IMR-90 (cell line): Measurements from ENCODE around the gene COL27A1. TPM values are rescaled to one million over a fixed set of nuclear protein-coding genes. Genes with fewer than 3 reads are reported as not detected.

Experiments used
- ATAC-seq: fragments of 200-7000 bp; cut with Tn5 transposase; 2 replicates; pipeline ENCODE4 v1.9.1; 2020; ENCODE audit warnings: low read depth, mild to moderate bottlenecking, moderate library complexity
- BruUV-seq: library from RNA; stranded (reverse); fragments of 400-500 nt; replicated peaks from 2 replicates; lab custom pipeline; 2021; lab: Mats Ljungman, UMichigan
- CTCF ChIA-PET: fragments of 300-600 bp; formaldehyde crosslinking; extraction: SDS; loops from one replicate; lab custom pipeline; 2021; ENCODE audit warnings: antibody characterized with exemption; lab: Yijun Ruan, JAX
- POLR2A ChIA-PET: fragments of 300-600 bp; sonication (Branson Sonifier 250); formaldehyde crosslinking; loops from one replicate; lab custom pipeline; 2022; ENCODE audit warnings: antibody characterized with exemption; ENCODE audit not compliant: unreplicated experiment; lab: Charles Lee
- DNase-seq: peaks from one replicate; pipeline ENCODE4 v3.0.0; 2013
- H2AFZ ChIP-seq: replicated peaks from 2 replicates; pipeline ENCODE3; 2013; ENCODE audit warnings: low read length, mild to moderate bottlenecking; ENCODE audit not compliant: poor library complexity
- H2AK5ac ChIP-seq: 2 replicates; pipeline ENCODE4 v1.6.1; 2013; ENCODE audit warnings: low read depth, low read length, inconsistent platforms
- H2AK9ac ChIP-seq: replicated peaks from 2 replicates; pipeline ENCODE3; 2013; ENCODE audit warnings: mild to moderate bottlenecking, low read depth, low read length, moderate library complexity; ENCODE audit not compliant: poor library complexity
- H2BK120ac ChIP-seq: 2 replicates; pipeline ENCODE4 v1.6.1; 2013; ENCODE audit warnings: low read depth, low read length, inconsistent platforms
- H2BK15ac ChIP-seq: 3 replicates; pipeline ENCODE4 v1.6.1; 2013; ENCODE audit warnings: low read depth, low read length, inconsistent platforms
- H2BK20ac ChIP-seq: 2 replicates; pipeline ENCODE4 v1.6.1; 2013; ENCODE audit warnings: low read depth, mild to moderate bottlenecking, inconsistent platforms, low read length, moderate library complexity
- H2BK5ac ChIP-seq: 2 replicates; pipeline ENCODE4 v1.6.1; 2013; ENCODE audit warnings: mild to moderate bottlenecking, low read depth, low read length, inconsistent platforms; ENCODE audit not compliant: poor library complexity, severe bottlenecking
- H3K14ac ChIP-seq: replicated peaks from 2 replicates; pipeline ENCODE4 v1.6.1; 2013; ENCODE audit warnings: low read depth, low read length, inconsistent platforms
- H3K18ac ChIP-seq: 2 replicates; pipeline ENCODE4 v1.6.1; 2013; ENCODE audit warnings: low read depth, low read length, control low read depth
- H3K23ac ChIP-seq: 2 replicates; pipeline ENCODE4 v1.6.1; 2013; ENCODE audit warnings: low read depth, low read length, inconsistent platforms
- H3K27ac ChIP-seq: 2 replicates; pipeline ENCODE4 v1.5.1; 2013; ENCODE audit warnings: mild to moderate bottlenecking, control low read depth, low read length; ENCODE audit not compliant: insufficient read depth
- H3K27me3 ChIP-seq: 2 replicates; pipeline ENCODE4 v1.6.1; 2013; ENCODE audit warnings: low read length; ENCODE audit not compliant: control insufficient read depth, insufficient read depth
- H3K36me3 ChIP-seq: 2 replicates; pipeline ENCODE4 v1.6.1; 2013; ENCODE audit warnings: low read length, mixed read lengths; ENCODE audit not compliant: control insufficient read depth, insufficient read depth
- H3K4ac ChIP-seq: 2 replicates; pipeline ENCODE4 v1.6.1; 2013; ENCODE audit warnings: low read depth, low read length, inconsistent platforms
- H3K4me1 ChIP-seq: 2 replicates; pipeline ENCODE4 v1.6.1; 2013; ENCODE audit warnings: low read length, mixed read lengths; ENCODE audit not compliant: control insufficient read depth, insufficient read depth
- H3K4me2 ChIP-seq: 2 replicates; pipeline ENCODE4 v1.6.1; 2013; ENCODE audit warnings: low read depth, mild to moderate bottlenecking, control low read depth, low read length, moderate library complexity
- H3K4me3 ChIP-seq: 2 replicates; pipeline ENCODE4 v1.5.1; 2013; ENCODE audit warnings: low read depth, mild to moderate bottlenecking, control low read depth, low read length, moderate library complexity; ENCODE audit not compliant: insufficient read depth
- H3K56ac ChIP-seq: 2 replicates; pipeline ENCODE4 v1.6.1; 2013; ENCODE audit warnings: low read length, inconsistent platforms; ENCODE audit not compliant: insufficient read depth; ENCODE audit errors: extremely low read depth
- H3K79me1 ChIP-seq, 2 experiments: 2 replicates each; pipeline ENCODE4 v1.6.1; 2013; ENCODE audit warnings: low read length in 2 of 2, inconsistent platforms in 1 of 2, low read depth in 1 of 2
- H3K9ac ChIP-seq: 2 replicates; pipeline ENCODE4 v1.6.1; 2013; ENCODE audit warnings: low read depth, low read length, control low read depth
- H3K9me1 ChIP-seq: 2 replicates; pipeline ENCODE4 v1.6.1; 2013; ENCODE audit warnings: low read length, inconsistent platforms; ENCODE audit not compliant: insufficient read depth
- H3K9me3 ChIP-seq: 2 replicates; pipeline ENCODE4 v1.6.1; 2013; ENCODE audit warnings: low read length; ENCODE audit not compliant: control insufficient read depth, insufficient read depth
- H4K20me1 ChIP-seq: 2 replicates; pipeline ENCODE4 v1.6.1; 2013; ENCODE audit warnings: low read length, inconsistent platforms; ENCODE audit not compliant: insufficient read depth
- H4K5ac ChIP-seq: 2 replicates; pipeline ENCODE4 v1.6.1; 2013; ENCODE audit warnings: mild to moderate bottlenecking, low read depth, low read length, control low read depth
- H4K8ac ChIP-seq, 2 experiments: 2 replicates each; pipeline ENCODE4 v1.6.1; 2013; ENCODE audit warnings: low read depth in 2 of 2, low read length in 2 of 2, control low read depth in 1 of 2, inconsistent platforms in 1 of 2
- H4K91ac ChIP-seq: 2 replicates; pipeline ENCODE4 v1.6.1; 2013; ENCODE audit warnings: low read depth, low read length, inconsistent platforms; ENCODE audit not compliant: insufficient read depth
- BHLHE40 ChIP-seq: fragments of 150-350 bp; IDR thresholded peaks from 2 replicates; pipeline ENCODE4 v1.6.1; 2016; ENCODE audit warnings: mild to moderate bottlenecking, low read depth, low read length
- CEBPB ChIP-seq: IDR thresholded peaks from 2 replicates; pipeline ENCODE4 v1.6.1; 2012; ENCODE audit warnings: low read depth, low read length, improper control_type of control experiment
- CHD1 ChIP-seq: IDR thresholded peaks from 2 replicates; pipeline ENCODE4 v1.6.1; 2012; ENCODE audit warnings: low read depth, low read length, improper control_type of control experiment
- FOS ChIP-seq: fragments of 150-350 bp; IDR thresholded peaks from 2 replicates; pipeline ENCODE4 v1.6.1; 2016; ENCODE audit warnings: low read depth, low read length
- MAFK ChIP-seq: IDR thresholded peaks from 2 replicates; pipeline ENCODE4 v1.6.1; 2012; ENCODE audit warnings: low read depth, low read length, improper control_type of control experiment
- MAZ ChIP-seq: IDR thresholded peaks from 2 replicates; pipeline ENCODE4 v1.6.1; 2012; ENCODE audit warnings: low read depth, mild to moderate bottlenecking, low read length, improper control_type of control experiment, moderate library complexity, borderline replicate concordance
- MXI1 ChIP-seq: IDR thresholded peaks from 2 replicates; pipeline ENCODE4 v1.6.1; 2012; ENCODE audit warnings: low read depth, mild to moderate bottlenecking, low read length, moderate library complexity, borderline replicate concordance
- NFE2L2 ChIP-seq: fragments of 150-350 bp; IDR thresholded peaks from 2 replicates; pipeline ENCODE4 v1.6.1; 2016; ENCODE audit warnings: low read depth, mild to moderate bottlenecking, low read length
- POLR2A ChIP-seq: IDR thresholded peaks from 2 replicates; pipeline ENCODE4 v1.6.1; 2012; ENCODE audit warnings: mild to moderate bottlenecking, low read depth, low read length
- RAD21 ChIP-seq: IDR thresholded peaks from 2 replicates; pipeline ENCODE4 v1.6.1; 2012; ENCODE audit warnings: low read length, improper control_type of control experiment
- RCOR1 ChIP-seq: IDR thresholded peaks from 2 replicates; pipeline ENCODE4 v1.6.1; 2012; ENCODE audit warnings: mild to moderate bottlenecking, low read length, improper control_type of control experiment; ENCODE audit not compliant: insufficient replicate concordance
- RFX5 ChIP-seq: IDR thresholded peaks from 2 replicates; pipeline ENCODE4 v1.8.0; 2012; ENCODE audit warnings: low read depth, mild to moderate bottlenecking, low read length, moderate library complexity
- SMC3 ChIP-seq: fragments of 150-350 bp; IDR thresholded peaks from 2 replicates; pipeline ENCODE4 v1.6.1; 2016; ENCODE audit warnings: low read depth, mild to moderate bottlenecking, antibody characterized with exemption, low read length, moderate library complexity
- WGBS, 2 experiments: methylation state at CpG; one replicate each; pipeline versions ENCODE4 v1.1.5 to v1.1.7; 2013; ENCODE audit warnings: missing lambda C conversion rate in 2 of 2; ENCODE audit not compliant: insufficient read length in 1 of 2; ENCODE audit errors: extremely low coverage in 2 of 2; 5-methylcytosine and 5-hydroxymethylcytosine counted together
- dilution Hi-C: fragments of 300-500 bp; cut with HindIII; formaldehyde crosslinking; loops from one replicate; pipeline ENCODE4 v1.14.3; 2018; ENCODE audit warnings: low sequenced_read_pairs; ENCODE audit not compliant: unreplicated experiment
- in situ Hi-C: fragments of 300-500 bp; cut with MboI; formaldehyde crosslinking; loops from 3 replicates; pipeline ENCODE4 v1.14.3; 2019; ENCODE audit warnings: low sequenced_read_pairs, inconsistent platforms, mixed read lengths
- intact Hi-C: fragments of 100-400 bp; cut with micrococcal nuclease; formaldehyde crosslinking; loops from 2 replicates; pipeline ENCODE4 v1.10.0; 2022
- polyA plus RNA-seq, 3 experiments: library from polyadenylated mRNA; depleted of rRNA; stranded (reverse); fragments of >200 nt; gene quantifications; 2 replicates each; pipeline ENCODE4 v1.2.3, GENCODE V29; 2012; ENCODE audit warnings: low replicate concordance in 1 of 3
- total RNA-seq: library from RNA; depleted of rRNA; stranded (reverse); fragments of >200 nt; gene quantifications from 2 replicates; pipeline ENCODE4 v1.2.3, GENCODE V29; 2012
- TF ChIP-seq, protein P1 (sequence below): fragments of 150-350 bp; IDR thresholded peaks from 2 replicates; pipeline ENCODE4 v1.6.1; 2017; ENCODE audit warnings: mild to moderate bottlenecking, antibody characterized with exemption, low read length, low read depth
- TF ChIP-seq, protein P2 (sequence below): conservative IDR thresholded peaks from 2 replicates; pipeline ENCODE4 v1.5.1; 2012; ENCODE audit warnings: mild to moderate bottlenecking, low read depth, low read length, improper control_type of control experiment
- TF ChIP-seq, protein P3 (sequence below): fragments of 150-350 bp; IDR thresholded peaks from 2 replicates; pipeline ENCODE4 v1.6.1; 2016; ENCODE audit warnings: low read depth, mild to moderate bottlenecking, low read length, moderate library complexity, borderline replicate concordance

Gene COL27A1
- total and polyA plus RNA-seq, 2 of the 4 experiments (the other 2 are of a cell fraction): 3.2 to 18.3 TPM

DNA sequence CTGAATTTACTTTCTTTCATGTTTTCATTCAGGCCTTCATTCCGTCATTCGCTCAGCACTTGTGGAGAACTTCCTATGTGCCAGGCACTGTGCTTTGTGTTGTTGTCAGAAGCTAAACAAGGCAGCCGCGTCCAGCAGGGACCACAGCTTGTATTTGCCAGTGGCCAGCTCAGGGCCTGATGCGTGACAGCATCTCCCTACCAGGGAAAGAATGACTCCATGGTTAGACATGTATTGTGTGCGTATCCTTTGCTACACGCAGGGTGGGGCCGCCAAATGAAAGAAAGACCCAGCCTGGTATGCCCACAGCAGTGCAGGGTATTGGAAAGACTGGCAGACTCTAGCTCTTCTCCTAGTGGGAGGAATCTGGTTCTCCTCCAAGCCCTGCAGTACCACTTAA, 4.7 kb upstream of the COL27A1 start:
- H2BK120ac ChIP-seq: no peak overlapping the region
- H4K5ac ChIP-seq: no peak overlapping the region
- DNase-seq: no peak
- no peak overlapping the region for H3K4ac ChIP-seq
- no peaks in the 10 kb centered on the region for H3K36me3 ChIP-seq
- no peak overlapping the region for H2BK20ac ChIP-seq
- dilution Hi-C loops: no loop called here
- BruUV-seq: no TSS peak
- no CpG with 5 or more reads among the region's 8 CpGs for WGBS, 2 experiments
- H3K56ac ChIP-seq: no peak overlapping the region
- no peak overlapping the region for H2AFZ ChIP-seq
- H3K18ac ChIP-seq: no peak overlapping the region
- intact Hi-C loops: no loop called here
- no peak overlapping the region for H3K14ac ChIP-seq
- no peaks in the 10 kb centered on the region for H4K20me1 ChIP-seq
- H3K23ac ChIP-seq: no peak overlapping the region
- TF ChIP-seq, protein P1, sequence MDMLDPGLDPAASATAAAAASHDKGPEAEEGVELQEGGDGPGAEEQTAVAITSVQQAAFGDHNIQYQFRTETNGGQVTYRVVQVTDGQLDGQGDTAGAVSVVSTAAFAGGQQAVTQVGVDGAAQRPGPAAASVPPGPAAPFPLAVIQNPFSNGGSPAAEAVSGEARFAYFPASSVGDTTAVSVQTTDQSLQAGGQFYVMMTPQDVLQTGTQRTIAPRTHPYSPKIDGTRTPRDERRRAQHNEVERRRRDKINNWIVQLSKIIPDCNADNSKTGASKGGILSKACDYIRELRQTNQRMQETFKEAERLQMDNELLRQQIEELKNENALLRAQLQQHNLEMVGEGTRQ: no peak
- TF ChIP-seq CHD1 (no peak), RFX5 (no peak), NFE2L2 (no peak), MAZ (no peak), MXI1 (no peak), RAD21 (no peak), CEBPB (no peak), POLR2A (no peak), BHLHE40 (no peak), FOS (no peak), RCOR1 (no peak), SMC3 (no peak), MAFK (no peak)
- TF ChIP-seq, protein P2, sequence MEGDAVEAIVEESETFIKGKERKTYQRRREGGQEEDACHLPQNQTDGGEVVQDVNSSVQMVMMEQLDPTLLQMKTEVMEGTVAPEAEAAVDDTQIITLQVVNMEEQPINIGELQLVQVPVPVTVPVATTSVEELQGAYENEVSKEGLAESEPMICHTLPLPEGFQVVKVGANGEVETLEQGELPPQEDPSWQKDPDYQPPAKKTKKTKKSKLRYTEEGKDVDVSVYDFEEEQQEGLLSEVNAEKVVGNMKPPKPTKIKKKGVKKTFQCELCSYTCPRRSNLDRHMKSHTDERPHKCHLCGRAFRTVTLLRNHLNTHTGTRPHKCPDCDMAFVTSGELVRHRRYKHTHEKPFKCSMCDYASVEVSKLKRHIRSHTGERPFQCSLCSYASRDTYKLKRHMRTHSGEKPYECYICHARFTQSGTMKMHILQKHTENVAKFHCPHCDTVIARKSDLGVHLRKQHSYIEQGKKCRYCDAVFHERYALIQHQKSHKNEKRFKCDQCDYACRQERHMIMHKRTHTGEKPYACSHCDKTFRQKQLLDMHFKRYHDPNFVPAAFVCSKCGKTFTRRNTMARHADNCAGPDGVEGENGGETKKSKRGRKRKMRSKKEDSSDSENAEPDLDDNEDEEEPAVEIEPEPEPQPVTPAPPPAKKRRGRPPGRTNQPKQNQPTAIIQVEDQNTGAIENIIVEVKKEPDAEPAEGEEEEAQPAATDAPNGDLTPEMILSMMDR: no peak
- TF ChIP-seq, protein P3, sequence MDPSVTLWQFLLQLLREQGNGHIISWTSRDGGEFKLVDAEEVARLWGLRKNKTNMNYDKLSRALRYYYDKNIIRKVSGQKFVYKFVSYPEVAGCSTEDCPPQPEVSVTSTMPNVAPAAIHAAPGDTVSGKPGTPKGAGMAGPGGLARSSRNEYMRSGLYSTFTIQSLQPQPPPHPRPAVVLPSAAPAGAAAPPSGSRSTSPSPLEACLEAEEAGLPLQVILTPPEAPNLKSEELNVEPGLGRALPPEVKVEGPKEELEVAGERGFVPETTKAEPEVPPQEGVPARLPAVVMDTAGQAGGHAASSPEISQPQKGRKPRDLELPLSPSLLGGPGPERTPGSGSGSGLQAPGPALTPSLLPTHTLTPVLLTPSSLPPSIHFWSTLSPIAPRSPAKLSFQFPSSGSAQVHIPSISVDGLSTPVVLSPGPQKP: no peak
- H4K91ac ChIP-seq: no peak overlapping the region
- no peak overlapping the region for H2AK9ac ChIP-seq
- H3K27me3 ChIP-seq: peaks cover 49% of the 10 kb centered on the region
- ChIA-PET POLR2A (no interaction called here), CTCF (no interaction called here)
- H2AK5ac ChIP-seq: no peak overlapping the region
- in situ Hi-C loops: no loop called here
- H3K27ac ChIP-seq: no peak overlapping the region
- no peak overlapping the region for H3K4me3 ChIP-seq
- H3K4me2 ChIP-seq: no peak overlapping the region
- no peak for ATAC-seq
- no peak overlapping the region for H4K8ac ChIP-seq
- H3K79me1 ChIP-seq: no peaks in the 10 kb centered on the region
- H3K9ac ChIP-seq: no peak overlapping the region
- no peak overlapping the region for H2BK5ac ChIP-seq
- H3K4me1 ChIP-seq: peaks cover 2% of the 10 kb centered on the region; the same call in 1 of the 2 replicates
- no peaks in the 10 kb centered on the region for H3K9me1 ChIP-seq
- H2BK15ac ChIP-seq: no peak overlapping the region
- H3K9me3 ChIP-seq: no peaks in the 10 kb centered on the region
